NCI-H460 (cell line): ENCODE measurements around the gene NAT14. TPM values are rescaled to one million over a fixed set of nuclear protein-coding genes. Genes with fewer than 3 reads are reported as not detected.
"Not testable (repeated sequence)": the region's sequence is repeated elsewhere in the genome, so short reads cannot be mapped to it uniquely, and the experiment has no call there.

ENCODE experiments used
- DNase-seq: peaks from one replicate; pipeline ENCODE4 v3.0.0-alpha.2; 2016; ENCODE audit warnings: low read depth; ENCODE audit errors: extremely low read depth
- total RNA-seq: library from RNA; depleted of rRNA; stranded (reverse); fragments of >200 nt; shearing (Covaris generic); gene quantifications from 2 replicates; pipeline ENCODE4 v1.2.3, GENCODE V29; 2014

The NAT14 gene
- total RNA-seq, 1 experiment from 2014 or later: 3.9 TPM

- DNase-seq: no peak
Measured at GRCh38 chr19:55485439-55486011, 537 bp downstream of the NAT14 start.

DNA sequence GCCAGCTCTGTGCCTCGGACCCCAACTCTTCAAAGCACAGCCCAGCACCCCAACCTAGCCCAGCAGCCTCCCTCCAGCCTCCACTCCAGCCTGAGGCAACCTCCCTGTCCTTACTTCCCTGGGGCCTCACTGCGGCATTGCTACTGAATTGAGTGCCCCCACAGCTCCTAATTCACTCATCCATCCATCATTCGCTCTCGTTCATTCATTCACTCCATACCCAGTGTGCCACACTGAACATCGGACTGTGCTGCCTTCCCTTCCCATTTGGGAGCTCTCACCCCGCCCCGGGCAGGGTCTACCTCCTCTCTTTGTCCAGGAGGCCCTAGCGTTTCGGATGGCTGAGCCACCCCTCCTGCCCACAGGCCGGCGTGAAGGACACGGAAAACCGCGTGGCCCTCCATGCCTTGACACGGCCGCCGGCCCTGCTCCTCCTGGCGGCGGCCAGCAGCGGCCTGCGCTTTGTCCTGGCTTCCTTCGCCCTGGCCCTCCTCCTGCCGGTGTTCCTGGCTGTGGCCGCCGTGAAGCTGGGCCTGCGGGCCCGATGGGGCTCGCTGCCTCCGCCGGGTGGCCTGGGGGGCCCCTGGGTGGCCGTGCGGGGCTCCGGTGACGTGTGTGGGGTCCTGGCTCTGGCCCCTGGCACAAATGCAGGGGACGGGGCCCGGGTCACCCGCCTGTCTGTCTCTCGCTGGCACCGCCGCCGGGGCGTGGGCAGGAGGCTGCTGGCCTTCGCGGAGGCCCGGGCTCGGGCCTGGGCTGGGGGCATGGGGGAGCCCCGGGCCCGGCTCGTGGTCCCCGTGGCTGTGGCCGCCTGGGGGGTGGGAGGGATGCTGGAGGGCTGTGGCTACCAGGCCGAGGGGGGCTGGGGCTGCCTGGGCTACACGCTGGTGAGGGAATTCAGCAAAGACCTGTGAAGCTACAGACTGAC is 1.3 kb downstream of the NAT14 start:
- DNase-seq: no peak

DNA sequence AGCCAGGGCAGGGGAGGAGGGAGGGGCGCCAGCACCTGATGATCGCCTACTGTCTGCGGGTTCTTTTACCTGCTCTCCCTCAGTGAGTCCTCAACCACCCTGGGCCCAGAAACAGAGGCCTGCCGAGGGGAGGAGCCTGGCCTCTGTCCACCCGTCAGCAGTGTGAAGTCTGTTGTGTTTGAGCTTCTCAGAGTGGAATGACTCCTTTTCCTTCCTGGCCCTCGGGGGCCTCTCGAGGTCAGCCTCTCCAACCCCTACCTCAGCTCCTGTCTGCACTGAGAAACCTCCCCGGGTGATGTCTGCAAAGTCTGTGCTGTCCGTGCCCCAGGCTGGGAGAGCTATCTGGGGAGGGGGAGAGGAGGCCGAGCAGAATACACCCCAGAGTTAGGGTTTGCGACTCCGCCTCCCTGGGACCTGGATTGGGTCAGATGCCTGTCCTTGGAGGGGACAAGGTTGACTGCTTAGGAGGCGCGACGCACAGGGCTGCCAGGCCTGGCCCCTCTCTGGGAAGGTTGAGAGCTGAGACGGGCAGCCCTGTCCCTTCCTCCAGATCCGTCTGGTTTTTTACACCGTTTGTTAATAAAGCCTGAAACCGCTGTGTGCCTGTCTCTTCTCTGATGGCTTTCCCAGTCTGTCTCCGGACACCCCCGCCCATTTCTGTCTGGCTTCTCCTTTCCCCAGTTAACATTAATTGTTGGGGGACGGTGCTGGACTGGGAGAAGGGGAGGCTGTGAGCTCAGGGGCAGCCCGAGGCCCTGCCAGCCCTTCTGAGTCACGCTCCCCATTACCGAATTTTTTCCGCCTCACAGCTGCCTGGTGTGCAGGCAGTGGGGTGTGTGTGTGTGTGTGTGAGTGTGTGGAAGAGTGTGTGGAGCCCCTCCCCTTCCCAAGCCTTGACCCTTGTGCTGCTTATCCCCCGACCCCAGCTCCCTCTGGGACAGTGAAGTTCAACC is 2.3 kb downstream of the NAT14 start:
- DNase-seq: no peak

DNA sequence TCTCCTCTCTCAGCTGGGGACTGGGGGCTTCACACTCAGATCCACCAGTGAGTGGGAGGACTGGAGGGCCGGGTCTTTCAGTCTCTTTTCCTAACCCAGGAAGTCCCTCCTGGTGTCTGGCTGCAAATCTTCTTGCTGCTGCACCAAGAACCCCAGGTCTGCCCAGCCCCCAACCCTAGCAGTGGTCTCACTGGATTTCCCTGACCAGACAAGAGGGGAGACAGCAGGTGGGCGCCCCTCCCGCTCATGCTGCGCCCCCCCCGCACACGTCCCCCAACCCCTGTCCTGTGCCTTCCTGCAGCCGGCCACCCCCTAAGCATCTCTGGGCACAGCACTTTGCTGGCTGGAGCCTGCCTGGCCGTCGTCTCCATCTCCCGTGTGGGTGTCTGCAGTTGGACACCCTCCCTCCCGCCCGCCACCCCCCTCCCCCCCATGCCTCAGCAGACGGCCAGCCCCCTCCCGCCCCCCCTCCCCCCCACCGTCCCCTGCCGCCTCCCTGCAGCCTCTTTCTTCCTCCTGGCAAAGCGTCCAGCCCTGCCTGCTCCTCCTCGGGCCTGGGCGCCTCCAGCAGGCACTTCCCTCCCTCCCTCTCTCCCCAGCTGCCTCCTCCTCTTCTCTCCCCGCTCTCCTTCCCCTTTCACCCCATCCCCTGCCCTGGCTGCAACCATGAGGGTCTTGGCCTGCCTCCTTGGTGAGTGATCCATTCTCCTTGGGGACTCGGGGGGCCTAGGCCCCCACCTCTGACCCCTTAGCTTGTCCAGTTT is 3.1 kb downstream of the NAT14 start, which contains the start of gene SSC5D:
Gene SSC5D (plus strand): TSS at position 513 of the 764 bp plus-strand sequence. CDS start 154 bp downstream, at position 667.
- no peak for DNase-seq

- DNase-seq: no peak
Measured at GRCh38 chr19:55488986-55489710, 4.2 kb downstream of the NAT14 start.

- DNase-seq: no peak
Measured at GRCh38 chr19:55489711-55490477, 4.9 kb downstream of the NAT14 start.

DNA sequence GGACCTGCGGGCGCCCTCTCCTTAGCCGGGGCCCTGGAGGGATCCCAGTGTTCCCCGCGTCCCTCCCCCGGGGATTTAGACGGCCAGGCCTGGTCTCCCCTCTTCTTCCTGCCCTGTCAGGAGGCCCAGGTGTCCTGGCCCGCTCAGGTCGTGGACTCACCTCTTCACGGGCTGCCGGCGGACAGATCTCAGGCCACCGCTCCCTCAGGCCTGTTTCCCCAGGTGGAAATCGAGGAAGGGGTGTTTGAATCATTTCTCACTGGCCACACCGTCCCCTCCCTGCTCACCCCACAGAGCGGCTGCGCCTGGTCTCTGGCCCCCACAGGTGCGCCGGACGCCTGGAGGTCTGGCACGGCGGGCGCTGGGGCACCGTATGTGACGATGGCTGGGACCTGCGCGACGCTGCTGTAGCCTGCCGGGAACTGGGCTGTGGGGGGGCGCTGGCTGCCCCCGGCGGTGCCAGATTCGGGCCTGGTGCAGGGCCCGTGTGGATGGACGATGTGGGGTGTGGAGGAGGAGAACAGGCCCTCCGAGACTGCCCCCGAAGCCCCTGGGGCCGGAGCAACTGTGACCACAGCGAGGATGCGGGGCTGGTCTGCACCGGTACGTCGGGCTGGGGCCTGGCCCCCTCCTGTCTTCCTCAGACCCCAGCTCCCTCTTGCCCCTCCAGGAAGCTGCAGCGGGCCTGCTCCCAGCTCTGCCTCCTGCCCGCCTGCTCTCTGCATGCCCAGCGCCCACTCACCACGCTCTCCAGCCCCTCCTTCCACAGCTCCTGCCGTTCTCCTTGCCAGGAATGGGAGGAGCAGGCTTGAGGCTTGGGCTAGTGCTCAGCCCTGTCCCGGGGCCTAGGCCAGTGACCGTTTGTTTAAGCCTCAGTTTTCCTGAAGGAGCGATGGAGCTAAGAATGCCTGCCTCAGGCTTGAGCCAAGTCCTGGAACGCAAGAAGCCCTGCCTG is 5.8 kb downstream of the NAT14 start:
- no peak for DNase-seq

GRCh38 chr19:55491546-55492360 is 6.8 kb downstream of the NAT14 start:
- DNase-seq: no peak

DNA sequence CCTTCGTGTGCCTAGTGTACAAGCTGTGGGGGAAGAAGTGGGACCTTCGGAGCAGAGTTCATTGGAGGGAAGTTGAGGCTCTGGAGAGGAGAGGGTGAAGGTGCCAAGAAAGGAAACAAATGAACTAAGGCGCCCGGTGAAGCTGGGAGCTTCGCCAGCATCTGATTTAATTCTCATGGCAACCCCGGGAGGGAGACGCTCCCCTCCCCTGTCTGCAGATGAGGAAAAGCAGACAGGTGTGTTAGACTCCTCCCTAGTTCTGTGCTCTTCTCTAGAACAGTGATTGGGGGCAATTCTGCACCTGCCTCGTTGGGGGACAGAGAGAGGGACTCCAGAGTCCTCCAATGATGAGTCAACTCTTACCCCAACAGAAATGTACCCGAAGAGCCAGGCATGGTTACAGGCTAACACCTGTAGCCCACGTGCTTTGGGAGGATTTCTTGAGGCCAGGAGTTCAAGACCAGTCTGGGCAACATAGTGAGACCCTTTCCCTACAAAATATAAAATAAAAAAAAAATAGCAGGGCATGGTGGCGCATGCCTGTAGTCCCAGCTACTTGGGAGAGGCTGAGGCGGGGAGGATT is 7.5 kb downstream of the NAT14 start:
- no peak for DNase-seq

GRCh38 chr19:55493052-55493644 is 8.2 kb downstream of the NAT14 start:
- no peak for DNase-seq

DNA sequence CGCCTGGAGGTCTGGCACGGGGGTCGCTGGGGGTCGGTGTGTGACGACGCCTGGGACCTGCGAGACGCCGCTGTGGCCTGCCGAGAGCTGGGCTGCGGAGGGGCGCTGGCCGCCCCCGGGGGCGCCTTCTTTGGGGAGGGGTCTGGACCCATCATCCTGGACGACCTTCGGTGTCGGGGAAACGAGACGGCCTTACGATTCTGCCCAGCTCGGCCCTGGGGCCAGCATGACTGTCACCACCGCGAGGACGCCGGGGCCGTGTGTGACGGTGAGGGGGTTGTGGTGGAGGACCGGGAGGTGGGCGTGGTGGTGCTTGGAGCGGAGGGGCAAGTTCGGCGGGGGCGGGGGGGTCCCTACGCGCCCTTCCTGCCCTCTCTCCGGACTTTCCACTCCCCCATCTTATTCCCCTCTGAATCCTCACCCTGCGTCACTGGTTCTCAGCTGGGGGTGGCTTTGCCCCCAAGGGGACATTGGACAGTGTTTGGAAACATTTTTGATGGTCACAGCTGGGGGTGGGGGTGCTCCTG is 8.7 kb downstream of the NAT14 start:
- DNase-seq: no peak

GRCh38 chr19:55494172-55494761 is 9.3 kb downstream of the NAT14 start:
- no peak for DNase-seq

- no peak for DNase-seq
Measured at GRCh38 chr19:55495646-55496349, 10.8 kb downstream of the NAT14 start.

- DNase-seq: not testable (repeated sequence)
Measured at GRCh38 chr19:55496820-55497219, 11.8 kb downstream of the NAT14 start.

GRCh38 chr19:55497763-55498162 is 12.8 kb downstream of the NAT14 start:
- no peak for DNase-seq
